ENCODE results near the gene TDO2.

Gene TDO2

DNA sequence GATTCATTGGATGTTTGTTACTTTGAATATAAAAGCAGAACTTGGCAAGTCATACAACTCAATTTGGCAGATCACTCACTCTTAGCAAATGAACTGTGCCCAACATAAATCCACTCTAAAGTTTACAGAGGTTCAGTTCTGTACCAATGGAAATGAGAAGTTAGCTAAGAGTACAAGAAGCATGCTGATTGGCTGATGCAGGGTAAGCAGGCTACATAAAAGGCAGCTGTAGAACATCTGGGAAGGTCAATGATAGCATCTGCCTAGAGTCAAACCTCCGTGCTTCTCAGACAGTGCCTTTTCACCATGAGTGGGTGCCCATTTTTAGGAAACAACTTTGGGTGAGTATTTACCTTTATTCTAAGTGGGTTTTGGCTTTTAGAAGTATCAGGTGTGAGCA is at the start of gene TDO2:
TSS of gene TDO2 (plus strand) at position 244 of the 400 bp plus-strand sequence. CDS start at position 307, 63 bp downstream.
- no peak for DNase-seq (ENCODE audit: low read depth)

DNA sequence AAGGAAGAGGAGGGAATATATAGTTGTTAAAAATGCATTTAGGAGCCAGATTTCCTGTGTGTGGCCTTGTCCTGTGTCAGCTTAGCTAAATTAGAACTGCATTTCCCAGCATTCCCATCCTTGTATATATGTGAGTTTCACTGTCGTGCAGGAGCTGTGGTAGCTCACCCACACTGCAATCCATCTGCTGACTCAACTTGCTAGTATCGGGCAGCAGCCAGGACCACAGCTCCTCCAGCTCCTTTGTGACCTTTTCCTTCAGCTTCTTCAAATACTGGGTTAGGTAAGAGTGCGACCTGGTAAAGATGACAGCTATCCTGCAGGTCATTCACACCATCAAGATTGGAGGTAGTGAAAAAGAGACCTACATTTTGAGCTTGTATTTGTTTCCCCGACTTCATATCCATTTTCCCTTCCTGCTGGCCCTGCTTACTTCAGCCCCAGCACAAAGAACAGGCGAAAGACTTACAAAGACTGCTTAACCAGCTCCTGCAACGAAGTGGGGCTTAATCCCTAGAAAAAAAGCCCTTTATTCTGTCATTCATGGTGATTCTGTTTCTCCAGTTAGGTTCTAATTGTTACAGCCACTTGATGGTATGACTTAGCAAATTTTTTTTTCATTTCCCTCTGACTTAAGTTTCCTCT is 48.8 kb upstream of the TDO2 start:
- DNase-seq (ENCODE audit: low read depth), result peak; percentile 74

DNA sequence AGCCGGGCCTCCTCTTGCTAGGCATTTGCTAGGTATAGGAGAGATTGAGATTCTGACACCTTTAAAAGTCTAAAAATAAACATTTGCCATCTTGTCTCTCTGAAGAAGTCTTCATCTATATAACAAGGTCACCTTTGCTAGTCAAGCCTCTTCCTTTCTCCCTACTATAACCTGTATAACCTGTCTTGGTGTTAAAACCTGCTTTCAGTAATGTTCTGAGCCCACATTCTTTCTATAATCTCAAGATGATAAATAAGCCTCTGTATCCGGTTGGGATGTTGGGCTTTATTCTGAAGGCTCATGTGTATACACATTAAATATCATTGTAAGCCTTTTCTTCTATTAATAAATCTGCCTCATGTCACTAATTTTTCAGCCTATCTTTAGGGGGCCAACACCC is 47.6 kb upstream of the TDO2 start:
- DNase-seq (ENCODE audit: low read depth), result no peak

DNA sequence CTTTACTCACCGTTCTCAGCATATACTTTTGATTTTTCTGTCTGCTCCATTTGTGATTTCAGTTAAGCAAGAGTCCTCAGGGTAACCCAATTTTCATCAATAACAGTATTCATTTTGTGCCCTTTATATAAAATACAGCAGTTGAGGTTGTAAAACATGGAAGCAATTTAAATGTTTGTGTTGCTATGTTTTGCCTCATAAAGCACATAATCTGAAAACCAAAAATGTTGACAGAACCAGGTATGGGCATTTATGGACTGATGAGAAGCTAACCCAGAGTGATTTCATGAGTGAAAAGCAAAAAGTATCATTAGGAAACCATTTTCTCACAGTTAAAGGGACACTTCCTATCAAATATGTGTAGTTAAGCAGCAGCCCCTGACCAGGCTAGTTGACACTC is 37.3 kb upstream of the TDO2 start, which contains the start of gene ASIC5:
TSS of gene ASIC5 (minus strand) at position 101 of the 400 bp plus-strand sequence. CDS start at position 50, 51 bp downstream.
- no peak for DNase-seq (ENCODE audit: low read depth)

DNA sequence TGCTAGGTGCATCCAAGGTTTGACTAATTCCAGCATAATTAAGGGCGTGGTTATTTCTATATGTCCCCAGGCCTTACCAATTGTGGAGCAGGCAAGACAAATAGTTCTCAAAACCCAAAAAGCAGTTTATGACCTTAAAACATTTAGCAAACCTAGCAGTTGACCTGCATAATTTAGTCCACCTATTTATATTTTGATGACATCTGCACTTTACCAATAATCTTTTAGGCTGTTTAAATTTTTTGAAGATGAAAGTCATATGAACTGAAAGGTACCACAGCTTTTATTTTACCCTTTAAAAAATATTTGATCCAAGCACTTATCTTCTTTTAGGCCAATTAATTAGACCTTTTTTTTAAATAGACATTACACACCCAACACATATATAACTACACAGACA is 27.6 kb upstream of the TDO2 start:
- no peak for DNase-seq (ENCODE audit: low read depth)

DNA sequence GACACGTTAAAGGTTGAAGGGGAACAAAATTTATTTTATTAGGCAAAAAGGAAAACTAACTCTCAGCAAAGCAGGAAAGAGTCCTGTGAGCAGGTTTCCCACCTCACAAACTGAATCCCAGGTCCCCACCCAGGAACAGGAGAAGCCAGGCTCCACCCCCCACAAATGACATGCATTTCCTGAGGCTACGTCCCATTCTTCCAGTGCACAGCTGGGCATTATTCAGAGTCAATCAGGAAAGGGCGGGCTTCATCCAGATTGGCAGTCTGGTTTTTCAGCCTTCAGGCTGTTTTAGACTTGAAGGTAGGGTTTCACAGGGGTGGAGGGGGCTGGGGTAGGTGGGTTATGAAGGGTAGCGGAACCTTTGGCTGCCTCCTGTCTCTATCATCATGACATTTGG is 25.5 kb upstream of the TDO2 start:
- DNase-seq (ENCODE audit: low read depth), result no peak

DNA sequence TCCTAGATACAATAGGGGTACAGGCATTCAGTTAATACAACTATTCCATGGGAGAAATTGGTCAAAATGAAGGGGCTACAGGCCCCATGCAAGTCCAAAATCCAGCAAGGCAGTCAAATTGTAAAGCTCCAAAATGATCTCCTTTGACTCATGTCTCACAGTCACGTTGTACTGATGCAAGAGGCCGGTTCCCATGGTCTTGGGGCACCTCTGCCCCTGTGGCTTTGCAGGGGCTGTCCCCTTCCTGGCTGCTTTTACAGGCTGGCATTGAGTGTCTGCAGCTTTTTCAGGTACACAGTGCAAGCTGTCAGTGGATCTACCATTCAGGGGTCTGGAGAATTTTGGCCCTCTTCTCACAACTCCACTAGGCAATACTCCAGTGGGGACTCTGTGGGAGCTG is 24.9 kb upstream of the TDO2 start:
- no peak for DNase-seq (ENCODE audit: low read depth)

DNA sequence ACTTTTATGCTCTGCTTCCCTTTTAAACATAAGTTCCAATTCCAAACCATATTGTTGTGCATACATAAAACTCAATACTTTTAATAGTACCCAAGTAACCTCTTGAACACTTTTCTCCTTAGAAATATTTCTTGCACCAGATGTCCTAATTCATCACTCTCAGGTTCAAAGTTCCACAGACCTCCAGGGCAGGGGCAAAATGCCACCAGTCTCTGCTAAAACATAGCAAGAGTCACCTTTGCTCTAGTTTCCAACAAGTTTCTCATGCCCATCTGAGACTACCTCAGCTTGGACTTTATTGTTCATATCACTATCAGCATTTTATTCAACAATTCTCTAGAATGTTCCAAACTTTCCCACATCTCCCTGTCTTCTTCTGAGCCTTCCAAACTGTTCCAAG is 23.7 kb upstream of the TDO2 start:
- DNase-seq (ENCODE audit: low read depth), result no peak

DNA sequence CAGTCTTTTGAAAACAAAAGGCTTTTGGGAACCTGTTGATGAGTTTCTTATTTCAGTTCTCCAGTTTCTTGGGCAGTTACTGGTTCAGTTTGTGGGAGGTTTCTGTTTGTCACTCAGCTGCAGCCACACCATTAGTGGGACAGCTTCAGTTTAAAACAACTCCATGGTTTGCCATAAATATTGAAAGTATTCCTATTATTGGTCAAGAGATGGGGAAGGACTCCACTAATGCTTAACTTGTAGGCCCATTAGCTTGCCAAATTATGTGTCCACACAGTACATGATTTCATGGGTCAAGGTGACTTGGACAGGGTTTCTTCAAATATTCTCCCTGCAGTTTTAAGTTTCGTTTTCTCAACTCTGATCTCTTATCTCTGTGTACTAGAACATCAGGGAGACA is 21.9 kb upstream of the TDO2 start:
- DNase-seq (ENCODE audit: low read depth), result no peak

DNA sequence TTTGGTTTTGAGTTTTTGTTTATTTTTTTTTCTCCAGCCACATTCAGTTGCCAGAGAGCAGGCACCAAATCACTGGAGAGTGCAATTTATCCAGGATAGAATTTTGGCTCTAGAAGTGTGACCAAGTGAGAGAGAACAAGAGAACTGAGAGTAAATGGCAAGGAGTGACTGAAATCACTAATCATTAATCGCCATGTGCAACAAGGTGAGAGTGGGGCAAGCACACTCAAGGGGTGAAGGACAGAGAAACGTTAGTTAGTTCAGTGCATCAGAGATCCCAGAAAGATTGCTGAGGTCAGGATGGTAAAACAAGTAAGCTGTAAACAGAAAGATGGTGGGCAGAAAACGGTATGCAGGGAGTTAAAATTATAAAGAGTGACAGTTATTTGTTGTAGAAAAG is 19.6 kb upstream of the TDO2 start:
- DNase-seq (ENCODE audit: low read depth), result no peak

DNA sequence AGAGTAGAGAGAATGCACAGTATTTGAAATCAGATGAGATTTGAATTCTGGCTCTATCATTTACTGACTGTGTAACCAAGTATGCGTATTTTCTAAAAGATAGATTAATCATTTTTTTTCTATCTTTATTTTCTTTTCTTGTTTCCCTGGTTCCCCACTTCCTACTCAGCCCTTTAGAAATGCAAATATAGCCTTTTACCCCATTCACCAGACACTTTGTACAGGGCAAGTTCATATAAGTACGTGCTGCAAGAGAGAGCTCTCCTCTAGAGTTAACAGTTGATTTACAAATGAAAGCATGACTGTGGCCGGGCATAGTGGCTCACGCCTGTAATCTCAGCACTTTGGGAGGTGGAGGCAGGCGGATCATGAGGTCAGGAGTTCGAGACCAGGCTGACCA is 17.8 kb upstream of the TDO2 start:
- no peak for DNase-seq (ENCODE audit: low read depth)

DNA sequence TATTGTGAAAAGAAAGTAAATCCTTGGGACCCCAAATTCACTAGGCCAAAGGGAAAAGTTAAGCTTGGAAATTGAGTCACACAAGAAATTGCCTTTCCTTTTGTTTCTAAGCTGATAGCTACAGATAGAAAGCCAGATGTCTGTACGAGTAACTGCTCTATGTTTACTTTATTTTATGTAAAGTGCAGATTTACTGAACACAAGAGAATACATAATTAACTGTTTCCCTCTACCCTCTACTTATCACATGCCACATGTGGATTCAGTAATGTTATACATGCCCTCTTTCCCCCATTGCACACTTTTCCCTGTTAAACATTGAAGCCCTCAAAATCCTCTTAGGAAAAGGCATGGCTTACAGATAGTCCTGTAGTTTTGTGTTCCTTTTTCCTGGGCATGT is 16.5 kb upstream of the TDO2 start:
- no peak for DNase-seq (ENCODE audit: low read depth)

DNA sequence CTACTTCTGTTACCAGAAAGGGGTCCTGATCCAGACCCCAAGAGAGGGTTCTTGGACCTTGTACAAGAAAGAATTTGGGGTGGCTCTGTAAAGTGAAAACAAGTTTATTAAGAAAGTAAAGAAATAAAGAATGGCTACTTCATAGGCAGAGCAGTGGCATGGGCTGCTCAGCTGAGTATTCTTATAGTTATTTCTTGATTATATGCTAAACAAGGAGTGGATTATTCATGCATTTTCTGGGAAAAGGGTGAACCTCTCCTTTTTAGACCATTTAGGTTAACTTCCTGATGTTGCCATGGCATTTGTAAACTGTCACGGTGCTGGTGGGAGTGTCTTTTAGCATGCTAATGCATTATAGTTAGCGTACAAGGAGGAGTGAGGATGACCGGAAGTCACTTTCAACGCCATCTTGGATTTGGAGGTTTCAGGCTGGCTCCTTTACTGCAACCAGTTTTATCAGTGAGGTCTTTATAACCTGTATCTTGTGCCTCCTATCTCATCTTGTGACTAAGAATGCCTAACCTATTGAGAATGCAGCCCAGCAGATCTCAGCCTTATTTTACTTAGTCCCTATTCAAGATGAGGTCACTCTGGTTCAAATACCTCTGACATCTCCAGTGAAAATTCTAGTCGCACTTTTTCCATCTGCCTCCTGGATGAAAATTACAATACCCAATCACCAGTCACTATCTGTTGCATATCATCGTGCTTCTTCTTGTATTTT is 15.5 kb upstream of the TDO2 start:
- no peak for DNase-seq (ENCODE audit: low read depth)

DNA sequence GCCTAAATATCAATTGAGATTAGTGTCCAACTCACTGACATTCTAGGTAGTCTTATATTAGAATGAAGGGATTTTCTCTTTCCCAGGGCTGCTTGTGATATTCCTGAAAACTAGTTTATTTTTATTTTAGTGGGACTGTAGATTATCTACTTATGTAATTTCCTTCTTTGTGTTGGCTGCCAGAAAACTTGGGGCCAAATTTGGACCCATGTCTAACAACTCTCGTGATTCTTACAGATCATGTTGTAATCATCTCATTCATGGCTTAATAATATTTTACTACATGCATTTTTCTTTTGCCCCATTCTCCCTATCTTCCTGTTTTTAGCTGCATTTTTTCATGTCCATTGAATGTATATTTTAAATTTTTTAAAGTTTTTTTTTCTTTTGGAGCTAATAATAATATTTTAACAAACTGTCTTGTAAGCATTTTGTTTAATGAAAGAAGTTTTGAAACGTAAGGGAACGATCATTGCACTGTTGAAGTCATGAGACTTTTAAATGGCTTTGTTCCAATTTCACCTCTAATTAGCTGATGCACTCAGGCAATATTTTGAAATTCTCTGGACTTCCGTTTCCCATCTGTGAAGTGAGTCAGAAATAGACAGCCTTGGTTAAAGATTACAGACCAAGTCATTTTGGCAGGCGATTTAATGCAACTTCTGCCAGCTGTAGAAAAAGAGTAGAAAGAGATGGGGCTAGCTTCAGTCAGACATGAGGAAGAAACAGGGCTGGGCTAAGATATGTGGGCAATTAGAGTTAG is 14.3 kb upstream of the TDO2 start:
- peak; percentile 94 for DNase-seq (ENCODE audit: low read depth)

DNA sequence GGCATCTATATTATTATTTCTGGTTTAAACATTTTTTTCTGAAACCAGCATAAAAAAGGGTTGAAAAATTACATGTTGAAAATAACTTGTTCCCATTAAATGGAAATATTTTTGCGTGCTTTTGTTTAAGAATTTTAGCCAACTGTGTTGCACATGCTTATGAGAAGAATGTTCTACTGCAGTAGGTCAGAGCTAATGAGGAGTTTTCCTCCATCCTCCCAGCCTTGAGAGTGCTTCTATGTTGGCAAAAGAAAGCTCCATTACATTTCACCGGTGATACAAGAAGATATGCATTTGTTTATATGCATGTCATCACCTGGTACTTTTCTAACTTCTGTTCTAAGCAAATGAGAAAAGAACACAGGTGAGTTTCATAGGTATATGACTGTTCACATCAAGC is 13.6 kb upstream of the TDO2 start:
- no peak for DNase-seq (ENCODE audit: low read depth)

DNA sequence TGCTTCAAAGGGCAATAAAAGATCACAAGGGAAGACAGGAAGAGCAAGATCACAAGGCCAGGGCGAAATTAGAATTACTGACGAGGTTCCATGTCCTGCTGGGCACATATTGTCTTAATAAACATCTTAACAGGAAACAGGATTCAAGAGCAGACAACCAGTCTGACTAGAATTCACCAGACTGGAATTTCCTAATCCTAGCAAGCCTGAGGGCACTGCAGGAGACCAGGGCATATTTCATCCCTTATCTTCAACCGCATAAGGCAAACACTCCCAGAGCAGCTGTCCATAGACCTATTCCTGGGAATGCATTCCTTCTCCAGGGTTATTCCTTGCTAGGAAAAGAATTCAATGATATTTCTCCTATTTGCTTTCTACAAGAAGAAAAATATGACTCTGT is 12.4 kb upstream of the TDO2 start:
- DNase-seq (ENCODE audit: low read depth), result peak; percentile 35

DNA sequence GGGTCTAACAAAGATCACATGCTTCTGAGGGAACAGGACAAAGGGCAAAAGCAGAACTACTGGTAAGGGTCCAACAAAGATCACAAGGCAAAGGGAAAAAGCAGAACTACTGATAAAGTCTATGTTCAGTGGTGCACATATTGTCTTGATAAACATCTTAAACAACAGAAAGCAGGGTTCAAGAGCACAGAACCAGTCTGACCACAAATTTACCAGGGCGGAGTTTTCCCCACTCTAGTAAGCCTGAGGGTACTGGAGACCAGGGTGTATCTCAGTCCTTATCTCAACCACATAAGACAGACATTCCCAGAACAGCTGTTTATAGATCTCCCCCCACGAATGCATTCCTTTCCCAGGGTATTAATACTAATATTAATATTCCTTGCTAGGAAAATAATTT is 5.1 kb upstream of the TDO2 start:
- peak; percentile 22 for DNase-seq (ENCODE audit: low read depth)

DNA sequence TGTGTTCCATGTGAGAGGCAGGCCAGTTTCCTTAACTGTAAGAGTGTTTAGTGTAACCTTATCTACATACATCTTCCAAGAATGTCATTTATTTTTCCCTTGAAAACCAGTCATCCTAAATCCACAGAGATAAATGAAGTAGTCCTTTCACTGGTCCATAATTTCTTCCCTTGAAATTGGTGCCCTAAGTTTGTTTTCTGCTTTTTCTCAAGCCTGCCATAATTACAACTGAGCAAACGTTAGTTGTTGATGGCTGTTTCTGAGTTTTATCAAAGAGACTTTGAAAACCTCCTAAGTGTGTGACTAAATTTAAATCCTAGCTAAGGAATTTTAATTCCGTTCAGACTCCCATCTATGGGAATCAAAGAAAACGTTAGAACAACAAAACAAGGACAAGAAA is 3.6 kb upstream of the TDO2 start:
- DNase-seq (ENCODE audit: low read depth), result peak; percentile 71

DNA sequence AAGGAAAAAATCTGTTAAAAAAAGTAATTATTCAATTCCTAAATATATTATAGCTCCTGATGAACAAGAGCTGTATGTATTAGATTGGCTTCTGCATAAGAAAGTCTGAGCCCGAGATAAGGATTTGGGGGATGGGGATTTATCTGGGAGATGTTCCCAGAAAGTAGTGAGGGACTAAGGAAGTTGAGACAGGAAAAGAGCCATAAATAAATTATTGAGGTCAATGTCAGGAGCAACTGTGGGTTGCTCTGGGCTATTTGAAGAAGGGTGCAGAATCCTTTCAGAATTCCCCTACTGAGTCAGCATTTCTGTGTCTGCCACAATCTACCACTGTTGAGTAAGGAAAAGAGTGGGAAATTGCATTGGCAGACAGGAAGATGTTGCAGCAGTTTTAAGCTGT is 3.1 kb upstream of the TDO2 start:
- peak; percentile 93 for DNase-seq (ENCODE audit: low read depth)

DNA sequence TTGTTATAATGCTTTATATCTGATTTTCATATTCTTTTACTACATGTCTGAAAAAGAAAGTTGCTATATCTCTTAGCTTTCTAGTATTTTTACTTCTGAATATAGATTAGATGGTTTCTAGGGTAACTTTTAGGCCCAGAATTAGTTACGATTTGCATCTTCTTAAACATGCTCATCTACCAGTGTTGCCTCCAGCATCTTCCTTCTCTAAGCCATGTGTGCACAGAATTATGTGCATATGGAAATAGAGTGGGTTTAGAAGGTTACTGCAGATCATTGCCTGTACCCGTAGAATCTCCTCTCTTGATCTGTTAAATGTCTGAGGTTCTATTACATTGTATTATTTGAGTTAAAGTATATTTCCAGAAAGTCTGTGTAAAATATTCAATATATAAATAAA is 2.5 kb upstream of the TDO2 start:
- DNase-seq (ENCODE audit: low read depth), result no peak

DNA sequence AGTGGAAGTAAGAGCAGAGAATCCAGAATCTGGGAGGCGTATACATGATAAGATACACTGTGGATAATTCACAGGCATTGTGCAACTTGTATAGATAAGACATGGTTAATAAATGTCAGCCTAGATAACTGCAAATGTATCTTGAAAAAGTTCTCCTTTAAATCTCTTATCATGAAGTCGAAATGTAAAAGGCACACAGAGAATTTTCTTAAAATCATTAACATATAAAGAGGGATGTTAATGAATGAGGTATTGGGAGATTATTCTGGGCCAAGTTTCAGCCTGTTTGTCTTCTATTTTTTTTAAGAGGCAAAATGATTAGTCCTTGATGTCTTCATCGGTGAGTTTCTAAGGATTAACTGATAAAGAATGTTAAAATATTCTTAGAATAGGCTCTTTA is 835 bp downstream of the TDO2 start:
- peak; percentile 71 for DNase-seq (ENCODE audit: low read depth)

DNA sequence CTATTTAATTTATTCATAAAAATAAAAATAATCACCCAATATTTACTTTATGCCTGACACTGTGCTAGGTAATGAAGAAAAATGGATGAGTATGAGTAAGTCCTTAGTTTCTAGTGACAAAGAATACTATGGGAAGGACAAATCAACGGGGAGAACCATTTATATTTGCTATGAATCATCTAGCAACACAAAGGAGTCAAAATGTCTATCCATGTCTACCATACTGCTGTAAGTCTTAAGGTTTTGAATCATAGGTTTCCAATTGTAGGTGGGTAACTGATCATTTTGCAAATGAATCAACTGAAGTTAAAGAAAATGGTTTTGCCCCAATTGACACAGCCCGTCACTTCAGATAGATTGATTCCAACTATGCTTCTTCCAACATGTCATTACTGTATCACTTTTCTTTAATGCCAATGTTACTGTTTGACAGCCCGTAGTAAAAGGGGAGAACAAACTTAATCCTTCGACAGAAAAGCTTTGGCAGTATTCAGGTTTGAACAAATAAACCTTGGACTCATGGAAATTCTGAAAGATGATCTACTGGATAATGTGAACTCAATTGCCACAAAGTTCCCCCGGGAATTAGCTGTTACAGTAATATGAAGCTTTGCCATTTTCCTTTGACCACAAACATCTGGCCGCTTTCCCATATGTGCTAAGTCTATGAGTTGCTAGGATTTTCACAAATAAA is 3.2 kb downstream of the TDO2 start:
- DNase-seq (ENCODE audit: low read depth), result peak; percentile 95

DNA sequence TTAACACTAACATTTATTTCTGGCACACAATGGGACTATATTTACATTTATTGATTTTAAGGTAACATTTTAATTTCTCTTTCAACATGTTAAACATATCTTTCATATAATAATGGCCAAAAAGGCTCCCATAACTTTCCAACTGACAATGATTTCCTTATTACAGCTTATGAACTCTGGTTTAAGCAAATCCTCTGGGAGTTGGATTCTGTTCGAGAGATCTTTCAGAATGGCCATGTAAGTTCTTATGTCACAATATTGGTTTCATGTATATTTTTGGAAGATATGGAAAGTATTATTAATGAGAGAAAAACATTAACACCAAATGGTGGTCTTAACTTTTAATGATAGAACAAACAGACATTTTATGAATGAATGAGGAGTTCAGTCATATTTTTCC is 4.1 kb downstream of the TDO2 start:
- DNase-seq (ENCODE audit: low read depth), result no peak

Data from amniotic epithelial cell (primary cell).